ENCODE data around the gene MT1H. TPM values are rescaled to one million over a fixed set of nuclear protein-coding genes. Genes with fewer than 3 reads are reported as not detected.
A peak's percentile ranks its signal among the peaks of the same experiment; 100 is the strongest.

The MT1H gene
- total RNA-seq, 1 experiment from 2014 or later, result not detected

GRCh38 chr16:56631197-56631596, 38.4 kb upstream of the MT1H start:
- H2AFZ ChIP-seq (ENCODE audit: low read depth, low read length, poor library complexity, severe bottlenecking), result peak overlapping the region; percentile 61
- H3K36me3 ChIP-seq (ENCODE audit: control insufficient read depth in 1 of 2, insufficient read depth in 2 of 2, low read length in 2 of 2), result no peaks in the 10 kb centered on the region
- H3K79me2 ChIP-seq (ENCODE audit: insufficient read depth, low read length), result peaks cover 5% of the 10 kb centered on the region; the same call in 1 of the 2 replicates
- H3K9me3 ChIP-seq (ENCODE audit: control insufficient read depth in 1 of 2, insufficient read depth in 1 of 2, low read depth in 1 of 2, low read length in 2 of 2), result no peaks in the 10 kb centered on the region
- ChIA-PET RAD21 (ENCODE audit: low non-redundant PET in 1 of 2, low total read pairs in 2 of 2, uncharacterized antibody in 2 of 2, unreplicated experiment in 2 of 2) (no interaction called here), POLR2A (no interaction called here), CTCF (interaction anchor here (2.1 kb wide), 1 partner anchor 12 kb away, joined by 11 read pairs; no protein-coding TSS in a partner anchor)
- no peaks in the 10 kb centered on the region for H4K20me1 ChIP-seq (ENCODE audit: insufficient read depth)
- DNase-seq (ENCODE audit: low read depth, low spot score) (no peak), ATAC-seq (no peak)
- BruUV-seq (replicated peaks), result no TSS peak
- H3K9ac ChIP-seq (ENCODE audit: low read length), result no peak overlapping the region
- H3K9me2 ChIP-seq (ENCODE audit: insufficient read depth), result no peaks in the 10 kb centered on the region
- H3K4me1 ChIP-seq (ENCODE audit: control insufficient read depth in 1 of 2, insufficient read depth in 2 of 2, low read length in 2 of 2), result peaks cover 9 to 32% of the 10 kb centered on the region in 2 experiments
- H3K4me2 ChIP-seq (ENCODE audit: low read length), result no peak overlapping the region
- TF ChIP-seq ZNF274 (IDR thresholded peaks at IDR 0.05; ENCODE audit: low read depth, low read length) (no peak), ATF3 (IDR thresholded peaks at IDR 0.05) (no peak), JUND (IDR thresholded peaks at IDR 0.05) (no peak), YY1 (IDR thresholded peaks at IDR 0.05; ENCODE audit: extremely low read depth, insufficient replicate concordance, low read depth, low read length) (no peak), RAD21 (IDR thresholded peaks at IDR 0.05; ENCODE audit: low read depth) (no peak), ZBTB33 (IDR thresholded peaks at IDR 0.05; ENCODE audit: extremely low read depth, insufficient replicate concordance, low read length) (no peak)
- intact Hi-C loops (cut with micrococcal nuclease), result no loop called here
- no peak overlapping the region for H3K4me3 ChIP-seq (replicated peaks in 1 of 2; ENCODE audit: low read depth in 1 of 2, low read length in 2 of 2)
- H3K27me3 ChIP-seq (ENCODE audit: insufficient read depth, low read length), result no peaks in the 10 kb centered on the region
- no peak overlapping the region for H3K27ac ChIP-seq (ENCODE audit: low read depth, low read length)

- Histone ChIP-seq H3K27ac (ENCODE audit: low read depth, low read length) (no peak overlapping the region), H3K36me3 (ENCODE audit: control insufficient read depth in 1 of 2, insufficient read depth in 2 of 2, low read length in 2 of 2) (no peaks in the 10 kb centered on the region), H2AFZ (ENCODE audit: low read depth, low read length, poor library complexity, severe bottlenecking) (no peak overlapping the region), H3K27me3 (ENCODE audit: insufficient read depth, low read length) (no peaks in the 10 kb centered on the region), H3K9ac (ENCODE audit: low read length) (no peak overlapping the region), H3K4me1 (ENCODE audit: control insufficient read depth in 1 of 2, insufficient read depth in 2 of 2, low read length in 2 of 2) (peaks cover 7 to 26% of the 10 kb centered on the region in 2 experiments), H3K4me2 (ENCODE audit: low read length) (no peak overlapping the region), H3K9me3 (ENCODE audit: control insufficient read depth in 1 of 2, insufficient read depth in 1 of 2, low read depth in 1 of 2, low read length in 2 of 2) (no peaks in the 10 kb centered on the region), H3K9me2 (ENCODE audit: insufficient read depth) (no peaks in the 10 kb centered on the region), H3K79me2 (ENCODE audit: insufficient read depth, low read length) (peaks cover 1% of the 10 kb centered on the region; the same call in 1 of the 2 replicates), H3K4me3 (replicated peaks in 1 of 2; ENCODE audit: low read depth in 1 of 2, low read length in 2 of 2) (no peak overlapping the region), H4K20me1 (ENCODE audit: insufficient read depth) (no peaks in the 10 kb centered on the region)
- DNase-seq (ENCODE audit: low read depth, low spot score), result no peak
- ChIA-PET CTCF (no interaction called here), POLR2A (no interaction called here), RAD21 (ENCODE audit: low non-redundant PET in 1 of 2, low total read pairs in 2 of 2, uncharacterized antibody in 2 of 2, unreplicated experiment in 2 of 2) (no interaction called here)
- ATAC-seq, result no peak
- intact Hi-C loops (cut with micrococcal nuclease), result no loop called here
- TF ChIP-seq EZH2phosphoT487 (IDR thresholded peaks at IDR 0.05; ENCODE audit: borderline replicate concordance) (no peak), JUND (IDR thresholded peaks at IDR 0.05) (no peak), CEBPB (IDR thresholded peaks at IDR 0.05; ENCODE audit: low read depth) (no peak), ZNF274 (IDR thresholded peaks at IDR 0.05; ENCODE audit: low read depth, low read length) (no peak), REST (IDR thresholded peaks at IDR 0.05; ENCODE audit: low read depth) (no peak)
- no TSS peak for BruUV-seq (replicated peaks)
Measured at GRCh38 chr16:56631832-56632155, 37.8 kb upstream of the MT1H start.

Measured in HCT116 (cell line).